Mesenchymal stem cell (in vitro differentiated cells and primary cell): Measurements from ENCODE around the gene SPP2.

Experiments used
- DNase-seq: peaks from one replicate; pipeline ENCODE4 v3.0.0-alpha.2; 2013
- H2AFZ ChIP-seq: one replicate; pipeline ENCODE4 v1.6.1; 2013; ENCODE audit warnings: low read depth, mild to moderate bottlenecking, control low read depth, inconsistent platforms, low read length, moderate library complexity
- H2AK5ac ChIP-seq: 2 replicates; pipeline ENCODE4 v1.6.1; 2013; ENCODE audit warnings: low read length, moderate library complexity, mild to moderate bottlenecking, inconsistent platforms; ENCODE audit not compliant: severe bottlenecking
- H2BK120ac ChIP-seq: one replicate; pipeline ENCODE4 v1.6.1; 2013; ENCODE audit warnings: low read depth, mild to moderate bottlenecking, inconsistent platforms, low read length, moderate library complexity
- H2BK12ac ChIP-seq, 2 experiments: one replicate each; pipeline ENCODE4 v1.6.1; 2013; ENCODE audit warnings: inconsistent platforms in 2 of 2, low read length in 2 of 2, mild to moderate bottlenecking in 2 of 2, moderate library complexity in 2 of 2, control low read depth in 1 of 2
- H2BK15ac ChIP-seq: one replicate; pipeline ENCODE4 v1.6.1; 2013; ENCODE audit warnings: mild to moderate bottlenecking, low read depth, inconsistent platforms; ENCODE audit not compliant: poor library complexity, severe bottlenecking
- H2BK5ac ChIP-seq: 2 replicates; pipeline ENCODE4 v1.6.1; 2013; ENCODE audit warnings: low read depth, mild to moderate bottlenecking, low read length, control low read depth, inconsistent platforms; ENCODE audit not compliant: poor library complexity, severe bottlenecking
- H3K14ac ChIP-seq, 2 experiments: one replicate each; pipeline ENCODE4 v1.6.1; 2013; ENCODE audit warnings: inconsistent platforms in 2 of 2, low read length in 2 of 2, control low read depth in 1 of 2, mild to moderate bottlenecking in 1 of 2, moderate library complexity in 1 of 2
- H3K18ac ChIP-seq, 2 experiments: one replicate each; pipeline ENCODE4 v1.6.1; 2013; ENCODE audit warnings: inconsistent platforms in 2 of 2, low read length in 2 of 2, control low read depth in 1 of 2, low read depth in 1 of 2, mild to moderate bottlenecking in 1 of 2
- H3K23ac ChIP-seq, 2 experiments: one replicate each; pipeline ENCODE4 v1.6.1; 2013; ENCODE audit warnings: inconsistent platforms in 2 of 2, low read length in 2 of 2, mild to moderate bottlenecking in 2 of 2, moderate library complexity in 2 of 2, control low read depth in 1 of 2
- H3K27ac ChIP-seq: 2 replicates; pipeline ENCODE4 v1.5.1; 2013; ENCODE audit warnings: mild to moderate bottlenecking, moderate library complexity, low read length, control low read depth, inconsistent platforms; ENCODE audit not compliant: poor library complexity, severe bottlenecking
- H3K27me3 ChIP-seq, 2 experiments: 2 replicates each; pipeline versions ENCODE4 v1.6.1 to v1.7.0; 2013; ENCODE audit warnings: low read length in 2 of 2, mild to moderate bottlenecking in 2 of 2, moderate library complexity in 2 of 2, control low read depth in 1 of 2, inconsistent platforms in 1 of 2; ENCODE audit not compliant: control insufficient read depth in 1 of 2, insufficient read depth in 1 of 2
- H3K36me3 ChIP-seq, 2 experiments: 2 replicates each; pipeline versions ENCODE4 v1.6.1 to v1.7.0; 2013; ENCODE audit warnings: low read length in 2 of 2, control low read depth in 1 of 2, inconsistent platforms in 1 of 2, low read depth in 1 of 2, mild to moderate bottlenecking in 1 of 2; ENCODE audit not compliant: insufficient read depth in 2 of 2, control insufficient read depth in 1 of 2
- H3K4ac ChIP-seq, 2 experiments: one replicate each; pipeline ENCODE4 v1.6.1; 2013; ENCODE audit warnings: inconsistent platforms in 2 of 2, low read length in 2 of 2, mild to moderate bottlenecking in 2 of 2, moderate library complexity in 2 of 2, control low read depth in 1 of 2, low read depth in 1 of 2
- H3K4me1 ChIP-seq: 2 replicates; pipeline ENCODE4 v1.6.1; 2013; ENCODE audit warnings: low read depth, low read length, control low read depth; ENCODE audit not compliant: control insufficient read depth, insufficient read depth
- H3K4me2 ChIP-seq: 2 replicates; pipeline ENCODE4 v1.6.1; 2013; ENCODE audit warnings: low read length, mild to moderate bottlenecking, inconsistent platforms; ENCODE audit not compliant: poor library complexity, severe bottlenecking
- H3K4me3 ChIP-seq, 2 experiments: 2 replicates each; pipeline versions ENCODE4 v1.5.1 to v1.7.0; 2013; ENCODE audit warnings: low read length in 2 of 2, mild to moderate bottlenecking in 2 of 2, control low read depth in 1 of 2, low read depth in 1 of 2; ENCODE audit not compliant: insufficient read depth in 1 of 2
- H3K79me1 ChIP-seq: replicated peaks from 2 replicates; pipeline ENCODE4 v1.6.1; 2013; ENCODE audit warnings: mild to moderate bottlenecking, control low read depth, low read length, inconsistent platforms; ENCODE audit not compliant: poor library complexity, severe bottlenecking
- H3K9ac ChIP-seq: 2 replicates; pipeline ENCODE4 v1.7.0; 2013; ENCODE audit warnings: mild to moderate bottlenecking, low read length, moderate library complexity
- H3K9me3 ChIP-seq: 2 replicates; pipeline ENCODE4 v1.7.0; 2013; ENCODE audit warnings: mild to moderate bottlenecking, low read length; ENCODE audit not compliant: control insufficient read depth
- H4K8ac ChIP-seq: one replicate; pipeline ENCODE4 v1.6.1; 2013; ENCODE audit warnings: inconsistent platforms, mild to moderate bottlenecking, low read length, moderate library complexity
- H4K91ac ChIP-seq: one replicate; pipeline ENCODE4 v1.6.1; 2013; ENCODE audit warnings: mild to moderate bottlenecking, low read length, inconsistent platforms
- WGBS: methylation state at CpG from one replicate; pipeline ENCODE4 v1.1.7; 2013; ENCODE audit warnings: mixed read lengths; 5-methylcytosine and 5-hydroxymethylcytosine counted together

SPP2 gene

DNA sequence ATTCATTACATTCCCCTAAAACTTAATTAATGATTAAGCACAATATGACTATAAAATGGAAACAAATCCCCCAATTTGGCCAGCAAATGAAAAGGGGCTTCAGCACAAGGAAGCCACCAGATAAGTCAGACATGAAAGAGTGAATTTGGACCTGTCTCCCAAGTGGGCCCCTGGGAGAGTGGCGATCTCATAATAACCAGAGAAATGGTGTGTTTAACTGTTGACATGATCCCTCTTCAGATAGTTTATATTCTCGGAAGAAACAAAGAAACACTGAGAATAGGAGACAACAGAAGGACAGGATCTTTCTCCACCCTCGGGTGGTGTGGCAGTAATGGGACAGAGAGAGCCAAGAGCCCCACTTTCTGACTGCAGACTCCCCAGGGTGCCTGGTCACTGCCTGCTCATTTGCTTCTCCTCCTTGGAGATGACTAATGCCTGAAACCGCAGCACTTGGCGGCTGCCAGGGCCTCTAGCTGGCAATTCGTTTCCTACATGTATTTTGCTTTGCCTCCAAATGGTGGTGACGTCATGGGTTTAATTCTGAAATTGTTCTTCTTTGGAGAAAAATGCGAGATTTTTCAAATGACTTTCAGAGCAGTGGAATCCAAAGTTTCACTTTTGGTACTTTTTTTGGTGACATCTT lies 46.4 kb upstream of the SPP2 start:
- H3K4me3 ChIP-seq = peak overlapping the region in 1 of 2 experiments; percentile 34
- peak; percentile 73 for DNase-seq
- H3K79me1 ChIP-seq = no peaks in the 10 kb centered on the region
- H3K27ac ChIP-seq = peak overlapping the region; percentile 78
- no peak overlapping the region for H4K8ac ChIP-seq
- H3K9ac ChIP-seq = peak overlapping the region; percentile 47
- no peak overlapping the region for H4K91ac ChIP-seq
- H3K23ac ChIP-seq = no peak overlapping the region
- H3K9me3 ChIP-seq = no peaks in the 10 kb centered on the region
- peak overlapping the region; percentile 83 for H2AK5ac ChIP-seq
- no peaks in the 10 kb centered on the region for H3K27me3 ChIP-seq
- H2BK12ac ChIP-seq = no peak overlapping the region
- peak overlapping the region; percentile 46 for H2BK5ac ChIP-seq
- no peak overlapping the region for H3K18ac ChIP-seq
- H2BK15ac ChIP-seq = no peak overlapping the region
- no peak overlapping the region for H2AFZ ChIP-seq
- peak overlapping the region; percentile 17 for H3K4me2 ChIP-seq
- H2BK120ac ChIP-seq = no peak overlapping the region
- no peak overlapping the region for H3K4ac ChIP-seq
- whole genome bisulfite sequencing = 18% methylated on average over 8 of the region's 8 CpGs
- H3K36me3 ChIP-seq = no peaks in the 10 kb centered on the region
- H3K4me1 ChIP-seq = peaks cover 6% of the 10 kb centered on the region
- no peak overlapping the region for H3K14ac ChIP-seq

- Histone ChIP-seq H3K4ac (no peak overlapping the region), H3K36me3 (no peaks in the 10 kb centered on the region), H2BK120ac (no peak overlapping the region), H3K4me3 (no peak overlapping the region), H3K14ac (no peak overlapping the region), H3K27me3 (no peaks in the 10 kb centered on the region), H3K18ac (no peak overlapping the region), H3K4me2 (no peak overlapping the region), H2AFZ (no peak overlapping the region), H2BK5ac (no peak overlapping the region), H3K79me1 (no peaks in the 10 kb centered on the region), H3K23ac (no peak overlapping the region), H3K9ac (no peak overlapping the region), H2BK12ac (no peak overlapping the region), H4K8ac (no peak overlapping the region), H3K9me3 (no peaks in the 10 kb centered on the region), H2BK15ac (no peak overlapping the region), H2AK5ac (no peak overlapping the region), H4K91ac (no peak overlapping the region), H3K4me1 (peaks cover 1% of the 10 kb centered on the region), H3K27ac (no peak overlapping the region)
- no peak for DNase-seq
- 86% methylated on average over 1 of the region's 2 CpGs for WGBS
These were observed 45.4 kb upstream of the SPP2 start for GRCh38 chr2:234005126-234005525.

- WGBS = 73% methylated on average over 2 of the region's 3 CpGs
These were observed 44.0 kb upstream of the SPP2 start for GRCh38 chr2:234006501-234006900.

DNA sequence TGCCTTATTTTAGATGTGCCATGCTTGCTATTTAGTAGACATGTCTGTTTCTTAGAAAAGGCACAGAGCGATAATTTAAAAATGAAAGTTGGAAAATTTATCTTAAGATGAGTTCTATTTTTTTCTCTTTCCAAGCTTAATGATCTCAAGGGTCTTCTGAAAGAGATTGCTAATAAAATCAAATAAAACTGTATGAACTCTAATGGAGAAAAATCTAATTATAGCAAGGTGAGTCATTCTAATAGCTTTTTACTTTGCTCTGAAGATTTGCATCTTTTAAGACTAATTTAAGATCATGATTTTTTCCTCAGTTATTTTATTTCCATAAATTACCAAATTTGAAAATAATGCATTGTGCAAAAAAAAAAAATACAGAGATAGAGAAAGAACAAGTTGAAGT lies 36.1 kb upstream of the SPP2 start:
- no peak overlapping the region for H3K27ac ChIP-seq
- no peak overlapping the region for H2BK12ac ChIP-seq
- no peak overlapping the region for H3K4ac ChIP-seq
- H2AFZ ChIP-seq = no peak overlapping the region
- WGBS = 80% methylated on average over 1 of the region's 1 CpG
- H3K14ac ChIP-seq = no peak overlapping the region
- H2BK15ac ChIP-seq = no peak overlapping the region
- H3K36me3 ChIP-seq = no peaks in the 10 kb centered on the region
- H3K18ac ChIP-seq = no peak overlapping the region
- H3K9ac ChIP-seq = no peak overlapping the region
- no peak overlapping the region for H4K8ac ChIP-seq
- no peaks in the 10 kb centered on the region for H3K79me1 ChIP-seq
- no peak for DNase-seq
- H3K4me3 ChIP-seq = no peak overlapping the region
- H3K4me1 ChIP-seq = no peaks in the 10 kb centered on the region
- no peak overlapping the region for H3K4me2 ChIP-seq
- H3K9me3 ChIP-seq = no peaks in the 10 kb centered on the region
- H3K27me3 ChIP-seq = no peaks in the 10 kb centered on the region
- H4K91ac ChIP-seq = no peak overlapping the region
- no peak overlapping the region for H2AK5ac ChIP-seq
- H2BK120ac ChIP-seq = no peak overlapping the region
- no peak overlapping the region for H2BK5ac ChIP-seq
- H3K23ac ChIP-seq = no peak overlapping the region

More at GRCh38 chr2:234006501-234006900, 44.0 kb upstream of the SPP2 start:
- Histone ChIP-seq H2BK15ac (no peak overlapping the region), H4K8ac (no peak overlapping the region), H2BK5ac (no peak overlapping the region), H4K91ac (no peak overlapping the region), H3K4ac (no peak overlapping the region), H3K27me3 (no peaks in the 10 kb centered on the region), H3K27ac (no peak overlapping the region), H3K79me1 (no peaks in the 10 kb centered on the region), H3K4me1 (peaks cover 1% of the 10 kb centered on the region), H3K18ac (no peak overlapping the region), H3K4me2 (no peak overlapping the region), H3K9ac (no peak overlapping the region), H3K36me3 (no peaks in the 10 kb centered on the region), H3K9me3 (no peaks in the 10 kb centered on the region), H2AFZ (no peak overlapping the region), H3K14ac (no peak overlapping the region), H3K23ac (no peak overlapping the region), H2BK12ac (no peak overlapping the region), H3K4me3 (no peak overlapping the region), H2AK5ac (no peak overlapping the region), H2BK120ac (no peak overlapping the region)
- no peak for DNase-seq
